DOHH2 (cell line): ENCODE measurements around the gene PLA2G3.

Experiments
- CTCF ChIP-seq: fragments of 200-600 bp; sonication (generic); IDR thresholded peaks from one replicate; pipeline ENCODE4 v1.5.1; 2014; ENCODE audit warnings: antibody characterized with exemption, mild to moderate bottlenecking, low read depth, low read length; ENCODE audit not compliant: poor library complexity, severe bottlenecking
- EZH2phosphoT487 ChIP-seq: fragments of 200-600 bp; sonication (generic); IDR thresholded peaks from 2 replicates; pipeline ENCODE4 v1.6.1; 2017; ENCODE audit warnings: borderline replicate concordance, mild to moderate bottlenecking, antibody characterized with exemption, low read length, moderate library complexity, mixed read lengths

- TF ChIP-seq CTCF (no peak), EZH2phosphoT487 (no peak)
Measured at GRCh38 chr22:31103111-31103510, 37.2 kb downstream of the PLA2G3 start.
